Right lobe of liver (tissue), 6 donors: ENCODE measurements around the gene LSMEM2. TPM values are rescaled to one million over a fixed set of nuclear protein-coding genes. Genes with fewer than 3 reads are reported as not detected.

Experiments used
- ATAC-seq, 4 donors: fragments of 200-7000 bp; cut with Tn5 transposase; one replicate each; pipeline ENCODE4 v1.9.1; 2020; ENCODE audit warnings: mild to moderate bottlenecking in 4 of 4, moderate library complexity in 4 of 4
- DNase-seq, 3 donors: peaks; one replicate each; pipeline ENCODE4 v3.0.0-alpha.2; 2020
- H3K27ac ChIP-seq, 3 donors: fragments of 200-600 bp; one replicate each; pipeline ENCODE4 v1.8.0; 2022
- H3K27me3 ChIP-seq, 2 donors: fragments of 200-600 bp; one replicate each; pipeline ENCODE4 v1.8.0; 2022
- H3K36me3 ChIP-seq, 4 donors: fragments of 200-600 bp; sonication (generic) in 1 of 4; one replicate each; pipeline versions ENCODE4 v1.5.1 to v1.8.0; 2017 to 2022; ENCODE audit warnings: control low read depth in 1 of 4
- H3K4me1 ChIP-seq, 4 donors: fragments of 200-600 bp; sonication (generic) in 1 of 4; one replicate each; pipeline versions ENCODE4 v1.5.1 to v1.8.0; 2017 to 2022; ENCODE audit warnings: control low read depth in 1 of 4
- H3K4me3 ChIP-seq, 3 donors: fragments of 200-600 bp; one replicate each; pipeline ENCODE4 v1.8.0; 2022
- H3K9me3 ChIP-seq, 4 donors: fragments of 200-600 bp; sonication (generic) in 1 of 4; one replicate each; pipeline versions ENCODE4 v1.5.1 to v1.8.0; 2017 to 2022; ENCODE audit warnings: control low read depth in 1 of 4
- POLR2A ChIP-seq: fragments of 450-650 bp; IDR thresholded peaks from one replicate; pipeline ENCODE4 v1.6.1; 2017; ENCODE audit warnings: antibody characterized with exemption, mild to moderate bottlenecking
- WGBS: methylation state at CpG from one replicate; pipeline ENCODE4 v1.1.6; 2018; ENCODE audit warnings: low coverage, low lambda C conversion rate; ENCODE audit not compliant: insufficient coverage; ENCODE audit errors: missing lambda C conversion rate; 5-methylcytosine and 5-hydroxymethylcytosine counted together
- intact Hi-C, 2 donors: fragments of 100-400 bp; cut with DNase I; formaldehyde crosslinking; loops; one replicate each; pipeline versions ENCODE4 v1.11.2 to v1.14.1; 2022
- total RNA-seq, 6 experiments: library from RNA; depleted of rRNA in 2 of 6; stranded (reverse); fragments of >200 nt in 2 of 6; fragmentation: NEBNext Ultra II Directional in 3 of 6; extraction: Animal tissue kit (Norgen Biotek cat#: 25700) in 3 of 6; gene quantifications; one replicate each; pipeline versions ENCODE4 v1.1.0 to v1.2.4, GENCODE V29; 2016 to 2023
- TF ChIP-seq, protein P1 (sequence below), 4 donors: fragments of 200-600 bp in 3 of 4; fragments of 450-650 bp in 1 of 4; IDR thresholded peaks; one replicate each; pipeline versions ENCODE4 v1.5.1 to v1.8.0; 2016 to 2022; ENCODE audit warnings: antibody characterized with exemption in 4 of 4, mild to moderate bottlenecking in 2 of 4
- donor health status: DM: no; HTN: yes; CAD: no.
- donor health status: DM: no; HTN: no; CAD: no.
- donor health status: DM: no; HTN: no; CAD: no.
- donor health status: DM: no; HTN: yes; CAD: no.
- donor health status: DM: no; HTN: yes; CAD: no.

The LSMEM2 gene
- total RNA-seq, 6 experiments from 2014 or later, result not detected

DNA sequence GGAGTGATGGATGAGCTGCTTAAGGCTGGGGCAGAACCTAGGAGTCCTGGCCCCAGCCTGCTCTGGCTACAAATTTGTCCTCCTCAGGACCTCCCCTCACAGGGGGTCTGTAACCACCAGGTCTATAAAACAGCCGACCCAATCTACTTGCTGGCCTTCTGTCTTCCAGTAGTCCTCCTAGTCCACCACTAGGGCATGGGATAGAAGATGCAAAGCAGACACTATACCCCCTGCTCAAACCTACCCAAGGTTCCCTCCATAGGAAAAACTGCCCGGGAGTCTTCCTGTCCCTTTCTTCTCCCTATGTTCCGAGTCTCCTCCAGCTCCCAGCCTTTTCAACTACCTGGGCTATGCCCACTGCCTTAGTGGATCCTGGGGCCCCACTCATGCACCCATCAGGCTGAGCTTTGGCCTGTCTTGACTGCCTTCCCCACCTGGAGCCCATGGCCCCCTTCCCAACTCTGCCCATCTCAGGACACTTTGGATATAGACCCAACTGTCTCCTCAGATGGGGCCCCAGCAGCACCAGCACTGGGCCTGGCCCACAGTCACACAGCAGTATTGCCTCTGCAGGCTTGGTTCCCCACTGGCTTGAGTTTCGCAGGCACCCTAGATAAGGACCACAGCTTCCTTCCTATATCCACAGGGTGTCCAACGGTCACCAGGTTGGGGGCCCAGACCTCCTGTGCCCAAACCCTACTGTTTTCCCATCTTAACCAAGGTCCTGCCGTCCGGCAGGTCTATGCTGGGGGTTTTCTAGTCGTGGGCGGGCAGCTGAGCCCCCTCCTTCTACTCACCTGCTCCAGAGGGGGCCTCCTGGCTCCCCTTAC is 19.2 kb downstream of the LSMEM2 start:
- ATAC-seq (no peak), DNase-seq (peak in 1 of 3 donors; percentile 33)
- Histone ChIP-seq H3K4me3 (peak overlapping the region; percentile 56 to 62 (median 61)), H3K27me3 (no peaks in the 10 kb centered on the region), H3K9me3 (no peaks in the 10 kb centered on the region), H3K4me1 (peaks cover 0 to 30% (median 12%) of the 10 kb centered on the region in 4 donors), H3K27ac (peak overlapping the region in 2 of 3 donors; percentile 84 to 88), H3K36me3 (no peaks in the 10 kb centered on the region)
- intact Hi-C loops, result no loop called here
- WGBS, result 65% methylated on average over 4 of the region's 9 CpGs
- TF ChIP-seq POLR2A, result no peak
- TF ChIP-seq, protein P1, sequence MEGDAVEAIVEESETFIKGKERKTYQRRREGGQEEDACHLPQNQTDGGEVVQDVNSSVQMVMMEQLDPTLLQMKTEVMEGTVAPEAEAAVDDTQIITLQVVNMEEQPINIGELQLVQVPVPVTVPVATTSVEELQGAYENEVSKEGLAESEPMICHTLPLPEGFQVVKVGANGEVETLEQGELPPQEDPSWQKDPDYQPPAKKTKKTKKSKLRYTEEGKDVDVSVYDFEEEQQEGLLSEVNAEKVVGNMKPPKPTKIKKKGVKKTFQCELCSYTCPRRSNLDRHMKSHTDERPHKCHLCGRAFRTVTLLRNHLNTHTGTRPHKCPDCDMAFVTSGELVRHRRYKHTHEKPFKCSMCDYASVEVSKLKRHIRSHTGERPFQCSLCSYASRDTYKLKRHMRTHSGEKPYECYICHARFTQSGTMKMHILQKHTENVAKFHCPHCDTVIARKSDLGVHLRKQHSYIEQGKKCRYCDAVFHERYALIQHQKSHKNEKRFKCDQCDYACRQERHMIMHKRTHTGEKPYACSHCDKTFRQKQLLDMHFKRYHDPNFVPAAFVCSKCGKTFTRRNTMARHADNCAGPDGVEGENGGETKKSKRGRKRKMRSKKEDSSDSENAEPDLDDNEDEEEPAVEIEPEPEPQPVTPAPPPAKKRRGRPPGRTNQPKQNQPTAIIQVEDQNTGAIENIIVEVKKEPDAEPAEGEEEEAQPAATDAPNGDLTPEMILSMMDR (IDR thresholded peaks at IDR 0.05), result no peak

DNA sequence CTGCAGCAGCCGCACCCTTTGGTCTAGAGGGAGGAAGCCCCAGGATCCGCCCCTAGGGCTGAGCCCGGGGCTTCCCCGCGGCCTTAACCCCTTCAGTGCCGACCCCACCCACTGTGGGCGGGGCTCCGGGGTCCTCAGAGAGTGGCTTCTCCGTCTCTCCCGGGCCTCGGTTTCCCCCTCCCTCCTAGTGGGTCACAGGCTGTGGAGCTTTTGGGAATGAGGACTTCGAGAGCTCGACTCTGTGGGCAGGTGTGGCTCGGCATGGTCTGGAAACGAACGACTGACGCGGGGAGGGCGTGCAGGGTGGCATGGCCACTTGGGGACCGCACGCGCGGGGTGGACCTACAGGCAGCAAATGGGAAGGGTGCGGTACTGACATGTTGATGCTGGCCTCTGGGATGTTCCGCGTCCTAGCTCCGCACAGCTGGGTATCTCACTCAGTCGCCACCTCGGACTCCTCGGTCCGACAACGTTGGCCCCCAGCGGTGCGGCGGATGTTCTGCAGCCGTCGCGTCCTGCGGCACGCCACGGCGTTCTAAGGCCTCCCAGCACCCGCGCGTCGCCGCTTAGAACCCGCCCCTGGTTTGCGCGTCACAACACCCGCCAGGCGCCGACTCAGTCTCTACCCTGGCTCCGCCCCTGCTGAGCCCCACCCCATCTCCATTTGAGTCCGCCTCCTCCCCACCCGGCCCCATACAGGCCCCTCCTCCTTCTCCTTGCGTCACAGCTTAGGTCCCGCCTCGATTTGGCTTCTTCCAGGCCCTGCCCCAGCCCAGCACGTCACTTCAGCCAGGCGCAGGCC is 20.1 kb downstream of the LSMEM2 start, which contains the start of the genes HYAL3 and NAA80:
TSS of gene HYAL3 (minus strand) at position 570 of the 802 bp plus-strand sequence. CDS start 3,803 bp downstream, outside the sequence.
TSS of gene NAA80 (minus strand) at position 570 of the 802 bp plus-strand sequence. CDS start 1,942 bp downstream, outside the sequence.
- ATAC-seq (peak; percentile 70 to 83 (median 77)), DNase-seq (peak; percentile 100)
- peaks cover 0 to 26% (median 14%) of the 10 kb centered on the region in 4 donors for H3K4me1 ChIP-seq
- no peaks in the 10 kb centered on the region for H3K9me3 ChIP-seq
- peak; percentile 97 for TF ChIP-seq POLR2A
- TF ChIP-seq, protein P1 (IDR thresholded peaks at IDR 0.05), result peak; percentile 21 to 44 (median 34)
- H3K27me3 ChIP-seq, result no peaks in the 10 kb centered on the region
- intact Hi-C loops, result no loop called here
- peak within 1 kb of the TSS; percentile 56 to 62 (median 61) for H3K4me3 ChIP-seq
- peak within 1 kb of the TSS; percentile 84 to 96 (median 86) for H3K27ac ChIP-seq
- 0% methylated on average over 25 of the region's 61 CpGs for WGBS
- H3K36me3 ChIP-seq, result no peaks in the 10 kb centered on the region

DNA sequence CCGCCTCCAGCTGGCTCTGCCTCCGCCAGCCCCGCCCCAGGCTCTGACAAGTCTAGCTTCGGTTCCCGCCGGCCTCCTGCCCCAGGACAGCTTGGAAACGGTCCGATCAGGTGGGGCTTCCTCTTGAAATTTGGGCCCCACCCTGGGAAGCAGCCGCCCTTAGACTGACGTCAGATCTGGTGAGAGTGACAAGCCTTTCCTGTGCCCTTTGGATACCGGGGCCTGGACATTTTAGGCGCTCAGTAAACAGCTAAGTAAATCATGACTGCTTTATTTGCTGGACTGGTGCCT is 20.7 kb downstream of the LSMEM2 start:
- Histone ChIP-seq H3K36me3 (no peaks in the 10 kb centered on the region), H3K27ac (peak overlapping the region; percentile 78 to 96 (median 86)), H3K9me3 (no peaks in the 10 kb centered on the region), H3K27me3 (no peaks in the 10 kb centered on the region), H3K4me1 (peaks cover 0 to 26% (median 14%) of the 10 kb centered on the region in 4 donors), H3K4me3 (peak overlapping the region; percentile 4 to 25 (median 23))
- no peak for ATAC-seq
- TF ChIP-seq, protein P1 (IDR thresholded peaks at IDR 0.05), result no peak
- no peak for TF ChIP-seq POLR2A
- no peak for DNase-seq
- WGBS, result 0% methylated on average over 11 of the region's 12 CpGs
- intact Hi-C loops, result no loop called here

DNA sequence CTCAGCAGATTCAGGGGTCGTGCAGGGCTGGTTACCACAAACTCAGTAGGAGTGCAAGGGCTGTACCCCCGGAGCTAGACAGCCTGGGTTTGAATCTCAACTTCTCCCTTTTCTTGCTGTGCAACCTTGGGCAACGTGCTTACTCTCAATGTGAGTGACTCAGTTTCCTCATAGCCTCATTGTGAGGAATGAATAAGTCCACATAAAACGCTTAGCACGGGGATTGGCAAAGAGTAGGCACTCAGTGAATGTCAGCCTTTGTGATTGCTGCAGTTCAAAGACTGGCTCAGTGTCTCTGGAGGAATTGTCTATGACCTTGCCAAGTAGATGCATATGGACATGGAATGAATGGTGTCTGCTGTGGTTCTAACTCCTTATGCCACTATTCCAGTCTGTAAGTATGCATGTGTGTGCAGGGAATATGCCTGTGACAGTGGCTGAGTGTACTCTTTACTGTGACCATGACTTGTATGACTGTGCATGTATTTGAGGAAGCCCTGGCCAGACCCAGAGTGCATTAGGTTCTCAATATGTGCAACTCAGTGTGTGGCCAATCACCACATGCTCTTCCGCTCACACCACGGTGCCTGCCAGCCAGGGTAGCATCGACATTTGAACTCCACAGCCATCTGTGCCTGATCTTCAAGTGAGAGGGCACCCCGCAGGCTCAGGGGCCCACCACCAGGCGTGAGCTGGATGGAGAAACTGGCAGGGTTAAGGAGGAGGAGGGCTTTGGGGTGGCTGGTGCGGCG is 21.2 kb downstream of the LSMEM2 start:
- no peaks in the 10 kb centered on the region for H3K27me3 ChIP-seq
- peaks cover 0 to 26% (median 14%) of the 10 kb centered on the region in 4 donors for H3K4me1 ChIP-seq
- H3K9me3 ChIP-seq, result no peaks in the 10 kb centered on the region
- TF ChIP-seq, protein P1 (IDR thresholded peaks at IDR 0.05), result no peak
- peak; percentile 8 for TF ChIP-seq POLR2A
- no peak for ATAC-seq
- peak overlapping the region; percentile 78 to 96 (median 86) for H3K27ac ChIP-seq
- H3K36me3 ChIP-seq, result no peaks in the 10 kb centered on the region
- DNase-seq, result peak in 2 of 3 donors; percentile 37 to 70
- intact Hi-C loops, result no loop called here
- 7% methylated on average over 7 of the region's 12 CpGs for WGBS
- peak overlapping the region; percentile 4 to 25 (median 23) for H3K4me3 ChIP-seq
